Calu3 (cell line): ENCODE measurements around the gene OR6S1. TPM values are rescaled to one million over a fixed set of nuclear protein-coding genes. Genes with fewer than 3 reads are reported as not detected.
"Not testable (repeated sequence)": the region's sequence is repeated elsewhere in the genome, so short reads cannot be mapped to it uniquely, and the experiment has no call there.

ENCODE experiments used
- BruUV-seq: library from RNA; stranded (reverse); fragments of 400-500 nt; replicated peaks from 2 replicates; lab custom pipeline; 2021; lab: Mats Ljungman, UMichigan
- CTCF ChIA-PET: fragments of 300-600 bp; sonication (Branson Sonifier 250); formaldehyde crosslinking; loops from one replicate; lab custom pipeline; 2022; ENCODE audit warnings: antibody characterized with exemption; lab: Charles Lee
- DNase-seq: peaks from one replicate; pipeline ENCODE4 v3.0.0; 2022
- H3K27ac Mint-ChIP-seq: one replicate; pipeline ENCODE4 v1.8.0; 2022; ENCODE audit warnings: mixed read lengths; ENCODE audit not compliant: unreplicated experiment
- H3K27me3 Mint-ChIP-seq: one replicate; pipeline ENCODE4 v1.8.0; 2022; ENCODE audit warnings: mixed read lengths; ENCODE audit not compliant: unreplicated experiment
- H3K36me3 Mint-ChIP-seq: one replicate; pipeline ENCODE4 v1.8.0; 2022; ENCODE audit warnings: mild to moderate bottlenecking, moderate library complexity, mixed read lengths; ENCODE audit not compliant: insufficient read depth, unreplicated experiment
- H3K4me1 Mint-ChIP-seq: one replicate; pipeline ENCODE4 v1.8.0; 2022; ENCODE audit warnings: mild to moderate bottlenecking, low read depth, mixed read lengths; ENCODE audit not compliant: unreplicated experiment
- H3K4me3 Mint-ChIP-seq: one replicate; pipeline ENCODE4 v1.8.0; 2022; ENCODE audit warnings: mild to moderate bottlenecking, low read depth, moderate library complexity, mixed read lengths; ENCODE audit not compliant: unreplicated experiment
- H3K9me3 Mint-ChIP-seq: one replicate; pipeline ENCODE4 v1.8.0; 2022; ENCODE audit warnings: low read depth, mixed read lengths; ENCODE audit not compliant: unreplicated experiment
- intact Hi-C: fragments of 100-400 bp; cut with micrococcal nuclease; formaldehyde crosslinking; loops from one replicate; pipeline ENCODE4 v1.10.0; 2022; ENCODE audit not compliant: unreplicated experiment
- total RNA-seq: library from RNA; stranded (reverse); gene quantifications from 2 replicates; pipeline ENCODE4 v1.2.3, GENCODE V29; 2022
- TF ChIP-seq, protein P1 (sequence below): fragments of 200-600 bp; IDR thresholded peaks from one replicate; pipeline ENCODE4 v1.8.0; 2022; ENCODE audit warnings: antibody characterized with exemption; ENCODE audit not compliant: unreplicated experiment

The OR6S1 gene
- total RNA-seq, 1 experiment from 2014 or later, result not detected

DNA sequence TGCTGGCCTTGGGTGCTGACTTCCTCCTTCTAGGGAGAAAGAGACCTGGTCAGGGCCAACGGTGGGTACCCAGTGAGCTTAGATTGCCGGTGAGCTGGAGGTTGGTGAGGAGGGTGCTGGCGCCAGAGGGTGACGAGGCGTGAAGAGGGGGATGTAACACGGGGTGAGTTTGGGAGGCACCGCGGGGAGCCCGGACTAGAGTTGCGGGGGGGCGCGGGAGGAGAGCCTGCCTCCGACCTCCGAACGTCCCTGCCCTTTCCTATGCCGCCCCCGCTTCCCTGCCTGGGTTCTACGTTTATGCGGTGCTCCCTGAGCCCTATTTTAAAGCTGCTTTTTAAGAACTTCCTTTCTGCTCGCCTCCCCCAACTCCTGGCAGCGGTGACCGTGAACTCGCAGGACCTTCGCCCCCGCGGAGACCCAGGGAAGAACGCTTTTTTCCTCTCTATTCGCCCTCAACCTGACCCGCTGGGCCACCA, 18.6 kb downstream of the OR6S1 start:
- Mint-ChIP-seq H3K9me3 (no peaks in the 10 kb centered on the region), H3K4me1 (peaks cover 33% of the 10 kb centered on the region), H3K36me3 (peaks cover 21% of the 10 kb centered on the region), H3K4me3 (no peak overlapping the region), H3K27ac (no peak overlapping the region), H3K27me3 (peaks cover 9% of the 10 kb centered on the region)
- CTCF ChIA-PET, result interaction anchor here (1.0 kb wide), 1 partner anchor 69 kb away, joined by 3 read pairs; no protein-coding TSS in a partner anchor
- no TSS peak for BruUV-seq
- TF ChIP-seq, protein P1, sequence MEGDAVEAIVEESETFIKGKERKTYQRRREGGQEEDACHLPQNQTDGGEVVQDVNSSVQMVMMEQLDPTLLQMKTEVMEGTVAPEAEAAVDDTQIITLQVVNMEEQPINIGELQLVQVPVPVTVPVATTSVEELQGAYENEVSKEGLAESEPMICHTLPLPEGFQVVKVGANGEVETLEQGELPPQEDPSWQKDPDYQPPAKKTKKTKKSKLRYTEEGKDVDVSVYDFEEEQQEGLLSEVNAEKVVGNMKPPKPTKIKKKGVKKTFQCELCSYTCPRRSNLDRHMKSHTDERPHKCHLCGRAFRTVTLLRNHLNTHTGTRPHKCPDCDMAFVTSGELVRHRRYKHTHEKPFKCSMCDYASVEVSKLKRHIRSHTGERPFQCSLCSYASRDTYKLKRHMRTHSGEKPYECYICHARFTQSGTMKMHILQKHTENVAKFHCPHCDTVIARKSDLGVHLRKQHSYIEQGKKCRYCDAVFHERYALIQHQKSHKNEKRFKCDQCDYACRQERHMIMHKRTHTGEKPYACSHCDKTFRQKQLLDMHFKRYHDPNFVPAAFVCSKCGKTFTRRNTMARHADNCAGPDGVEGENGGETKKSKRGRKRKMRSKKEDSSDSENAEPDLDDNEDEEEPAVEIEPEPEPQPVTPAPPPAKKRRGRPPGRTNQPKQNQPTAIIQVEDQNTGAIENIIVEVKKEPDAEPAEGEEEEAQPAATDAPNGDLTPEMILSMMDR, result no peak
- DNase-seq, result no peak
- intact Hi-C loops, result no loop called here

DNA sequence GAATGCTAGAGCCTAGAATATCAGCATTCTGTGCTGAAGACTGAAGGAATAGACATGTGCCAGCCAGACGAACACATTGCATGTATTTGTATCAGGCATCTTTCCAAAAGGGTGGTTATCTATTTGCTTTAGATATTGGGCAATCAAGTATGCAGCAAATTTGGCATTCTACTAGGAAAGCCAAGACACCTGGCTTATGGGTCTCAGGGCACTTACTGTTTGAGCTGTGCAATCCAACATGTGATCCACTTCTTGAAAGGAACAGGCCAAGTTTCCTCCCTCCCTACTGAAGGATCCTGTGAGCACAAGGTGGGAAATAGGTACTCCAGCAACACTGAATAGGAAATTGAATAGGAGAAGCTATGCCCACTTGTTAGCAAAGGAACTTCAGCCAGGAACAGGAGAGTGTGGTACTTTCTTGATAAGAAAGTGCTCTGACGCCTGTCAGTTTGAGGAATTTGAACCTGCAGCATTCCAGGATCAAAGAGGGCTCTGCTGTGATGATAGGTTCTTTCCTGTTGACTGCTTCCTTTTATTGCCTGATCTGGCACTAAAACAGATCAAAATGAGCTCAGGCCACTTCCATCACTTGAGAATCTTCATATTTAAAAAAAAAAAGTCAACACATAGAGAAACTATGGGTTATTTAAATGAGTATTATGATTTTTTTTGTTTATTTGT, 20.6 kb downstream of the OR6S1 start:
- Mint-ChIP-seq H3K4me3 (no peak overlapping the region), H3K4me1 (peaks cover 25% of the 10 kb centered on the region), H3K36me3 (peaks cover 19% of the 10 kb centered on the region), H3K27ac (no peak overlapping the region), H3K27me3 (no peaks in the 10 kb centered on the region), H3K9me3 (no peaks in the 10 kb centered on the region)
- CTCF ChIA-PET, result interaction anchor here (0.6 kb wide), 1 partner anchor 42 kb away, joined by 4 read pairs; no protein-coding TSS in a partner anchor
- no TSS peak for BruUV-seq
- TF ChIP-seq, protein P1, result no peak
- DNase-seq, result no peak
- intact Hi-C loops, result no loop called here

DNA sequence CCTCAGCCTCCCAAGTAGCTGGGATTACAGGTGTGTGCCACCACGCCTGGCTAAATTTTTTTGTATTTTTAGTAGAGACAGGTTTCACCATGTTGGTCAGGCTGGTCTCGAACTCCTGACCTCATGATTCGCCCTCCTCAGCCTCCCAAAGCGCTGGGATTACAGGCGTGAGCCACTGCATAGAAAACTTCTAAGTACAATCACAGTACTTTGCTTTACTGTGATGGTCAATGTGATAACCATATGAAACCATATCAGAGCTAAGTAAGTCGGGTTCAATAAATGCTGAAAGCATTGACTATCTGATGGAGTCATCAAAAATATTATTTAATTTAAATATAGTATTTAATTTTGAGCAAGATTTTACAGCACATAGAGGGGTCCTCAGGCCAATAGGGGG, 21.8 kb downstream of the OR6S1 start:
- DNase-seq, BruUV-seq, H3K27me3 Mint-ChIP-seq, H3K4me3 Mint-ChIP-seq, H3K36me3 Mint-ChIP-seq, intact Hi-C loops, H3K9me3 Mint-ChIP-seq, H3K27ac Mint-ChIP-seq: not testable (repeated sequence)
- CTCF ChIA-PET, result interaction anchor here (0.5 kb wide), 1 partner anchor 59 kb away, joined by 8 read pairs; no protein-coding TSS in a partner anchor
- H3K4me1 Mint-ChIP-seq, result peaks cover 16% of the 10 kb centered on the region

DNA sequence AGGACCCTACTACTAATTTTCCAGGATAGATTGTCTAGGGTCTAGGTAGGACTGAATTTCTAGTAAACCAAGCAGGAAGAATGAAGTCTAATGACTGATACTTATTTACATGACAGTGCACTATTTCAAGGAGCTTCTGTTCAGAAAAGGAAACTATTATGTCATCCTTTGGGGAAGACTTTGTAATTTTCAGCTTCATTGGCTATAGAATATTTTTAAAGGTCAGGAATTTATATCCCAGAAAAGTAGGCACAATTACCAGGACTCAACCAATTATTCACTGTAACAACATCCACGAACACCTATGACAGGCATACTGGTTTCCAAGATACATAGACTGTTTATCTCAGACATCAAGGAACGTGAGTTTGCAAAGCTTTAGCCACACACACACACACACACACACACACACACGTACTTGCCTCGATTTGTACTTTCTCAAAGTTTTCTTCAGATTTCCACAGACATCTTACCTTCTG, 23.2 kb downstream of the OR6S1 start:
- TF ChIP-seq, protein P1, result no peak
- no peak for DNase-seq
- intact Hi-C loops, result no loop called here
- CTCF ChIA-PET, result no interaction called here
- Mint-ChIP-seq H3K9me3 (no peaks in the 10 kb centered on the region), H3K4me1 (peaks cover 8% of the 10 kb centered on the region), H3K36me3 (no peaks in the 10 kb centered on the region), H3K4me3 (no peak overlapping the region), H3K27me3 (no peaks in the 10 kb centered on the region), H3K27ac (no peak overlapping the region)
- BruUV-seq, result no TSS peak
